ENCODE data around the gene MFSD8.
A peak's percentile ranks its signal among the peaks of the same experiment; 100 is the strongest.

DNA sequence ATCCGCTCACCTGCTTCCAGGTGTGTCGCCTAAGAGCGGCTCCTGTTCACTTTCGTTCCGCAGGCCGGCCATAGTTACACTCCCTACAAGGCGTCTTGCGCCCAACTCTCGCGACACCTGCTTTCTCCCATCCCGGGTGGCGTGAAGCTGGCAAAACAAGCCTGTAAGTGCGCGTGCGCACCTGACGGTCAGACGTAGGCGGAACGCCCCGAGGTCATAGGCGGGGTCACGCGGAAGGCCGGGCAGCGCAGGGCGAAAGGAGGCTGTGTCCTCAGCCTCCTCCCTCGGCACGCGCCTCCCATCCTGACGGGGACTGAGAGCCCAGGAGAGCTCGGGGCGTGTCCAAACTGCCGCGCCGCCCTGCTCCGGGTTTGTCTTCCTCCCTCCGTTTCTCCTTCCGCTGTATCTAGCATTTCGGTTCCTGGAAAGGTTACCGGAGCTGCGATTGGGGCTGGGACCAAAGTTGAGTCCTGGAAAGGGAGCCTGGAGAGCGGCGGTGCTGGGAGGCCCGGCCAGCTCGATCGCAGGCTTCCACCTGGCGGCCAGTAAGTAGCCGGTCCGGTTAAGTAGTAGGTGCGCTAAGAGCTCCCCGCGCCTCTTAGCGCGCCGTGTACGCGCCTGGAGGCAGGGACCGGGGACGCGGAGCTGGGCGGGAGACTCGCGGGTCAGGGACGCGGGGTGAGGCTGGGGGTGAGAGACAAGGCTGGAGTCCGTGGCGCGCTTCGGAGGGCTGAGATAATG is at the start of gene MFSD8, which contains the start of gene ABHD18:
- TF ChIP-seq EZH2 (IDR thresholded peaks at IDR 0.05; ENCODE audit: low read length) = no peak
- TF ChIP-seq, protein P1, sequence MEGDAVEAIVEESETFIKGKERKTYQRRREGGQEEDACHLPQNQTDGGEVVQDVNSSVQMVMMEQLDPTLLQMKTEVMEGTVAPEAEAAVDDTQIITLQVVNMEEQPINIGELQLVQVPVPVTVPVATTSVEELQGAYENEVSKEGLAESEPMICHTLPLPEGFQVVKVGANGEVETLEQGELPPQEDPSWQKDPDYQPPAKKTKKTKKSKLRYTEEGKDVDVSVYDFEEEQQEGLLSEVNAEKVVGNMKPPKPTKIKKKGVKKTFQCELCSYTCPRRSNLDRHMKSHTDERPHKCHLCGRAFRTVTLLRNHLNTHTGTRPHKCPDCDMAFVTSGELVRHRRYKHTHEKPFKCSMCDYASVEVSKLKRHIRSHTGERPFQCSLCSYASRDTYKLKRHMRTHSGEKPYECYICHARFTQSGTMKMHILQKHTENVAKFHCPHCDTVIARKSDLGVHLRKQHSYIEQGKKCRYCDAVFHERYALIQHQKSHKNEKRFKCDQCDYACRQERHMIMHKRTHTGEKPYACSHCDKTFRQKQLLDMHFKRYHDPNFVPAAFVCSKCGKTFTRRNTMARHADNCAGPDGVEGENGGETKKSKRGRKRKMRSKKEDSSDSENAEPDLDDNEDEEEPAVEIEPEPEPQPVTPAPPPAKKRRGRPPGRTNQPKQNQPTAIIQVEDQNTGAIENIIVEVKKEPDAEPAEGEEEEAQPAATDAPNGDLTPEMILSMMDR (optimal IDR thresholded peaks at IDR 0.05 in 1 of 3, IDR thresholded peaks at IDR 0.05 in 1 of 3, conservative IDR thresholded peaks at IDR 0.05 in 1 of 3; ENCODE audit: extremely low read depth in 1 of 3, insufficient read depth in 2 of 3, low read length in 3 of 3) = peak; percentile 22 to 57 (median 27)
